A549 (cell line): Measurements from ENCODE around the gene TPSB2. TPM values are rescaled to one million over a fixed set of nuclear protein-coding genes. Genes with fewer than 3 reads are reported as not detected.

Source experiments
- ATAC-seq, 2 experiments: fragments of 200-7000 bp in 1 of 2; fragments of >200 bp in 1 of 2; cut with Nextera tagmentation in 1 of 2; cut with Tn5 transposase in 1 of 2; 3 replicates each; pipeline versions ENCODE4 v1.8.0 to v1.9.1; 2018 to 2020; ENCODE audit warnings: mild to moderate bottlenecking in 1 of 2, moderate library complexity in 1 of 2
- CTCF ChIA-PET: fragments of 300-600 bp; sonication (Branson Sonifier 250); formaldehyde crosslinking; extraction: SDS; loops from one replicate; lab custom pipeline; 2021; ENCODE audit warnings: antibody characterized with exemption, inconsistent platforms; lab: Yijun Ruan, JAX
- POLR2A ChIA-PET: fragments of 350-600 bp; formaldehyde crosslinking; extraction: SDS; loops from one replicate; lab custom pipeline; 2021; ENCODE audit warnings: antibody characterized with exemption, inconsistent platforms; lab: Yijun Ruan, JAX
- DNase-seq, 2 experiments: peaks; one replicate each; pipeline versions ENCODE4 v3.0.0 to v3.0.0-alpha.2; 2011 to 2016; ENCODE audit warnings: low read depth in 1 of 2, low spot score in 1 of 2
- FAIRE-seq: peaks from 2 replicates; lab custom pipeline; 2011; peaks lifted over from hg19 to GRCh38; lab: Jason Lieb, UNC
- H3K27ac ChIP-seq, 2 experiments: fragments of >200 bp; sonication (Bioruptor Twin); formaldehyde crosslinking; 3 replicates each; pipeline ENCODE4 v1.5.1; 2016 to 2017
- H3K4me1 ChIP-seq: fragments of >200 bp; sonication (Bioruptor Twin); formaldehyde crosslinking; 3 replicates; pipeline ENCODE4 v1.6.1; 2016
- H3K4me2 ChIP-seq: fragments of >200 bp; sonication (Bioruptor Twin); formaldehyde crosslinking; 3 replicates; pipeline ENCODE4 v1.6.1; 2016
- H3K4me3 ChIP-seq: fragments of >200 bp; sonication (Bioruptor Twin); formaldehyde crosslinking; 3 replicates; pipeline ENCODE4 v1.5.1; 2016
- H3K9me3 ChIP-seq: fragments of >200 bp; sonication (Bioruptor Twin); formaldehyde crosslinking; 3 replicates; pipeline ENCODE4 v1.6.1; 2016
- BCL3 ChIP-seq: fragments of >200 bp; sonication (Bioruptor Twin); formaldehyde crosslinking; IDR thresholded peaks from 3 replicates; pipeline ENCODE4 v1.6.1; 2016
- BHLHE40 ChIP-seq: IDR thresholded peaks from 2 replicates; pipeline ENCODE4 v1.6.1; 2012; ENCODE audit warnings: low read depth, low read length, inconsistent platforms
- CBX2 ChIP-seq: fragments of 200-600 bp; sonication (generic); IDR thresholded peaks from 2 replicates; pipeline ENCODE4 v1.6.1; 2016; ENCODE audit warnings: low read depth, mild to moderate bottlenecking, borderline replicate concordance
- CHD2 ChIP-seq: fragments of 150-350 bp; IDR thresholded peaks from 2 replicates; pipeline ENCODE4 v1.6.1; 2014; ENCODE audit warnings: low read length; ENCODE audit not compliant: partially characterized antibody
- CHD4 ChIP-seq: fragments of 200-600 bp; sonication (generic); IDR thresholded peaks from 2 replicates; pipeline ENCODE4 v1.6.1; 2016; ENCODE audit warnings: antibody characterized with exemption, mild to moderate bottlenecking, borderline replicate concordance
- EHF ChIP-seq: fragments of 250-450 bp; sonication (Bioruptor Pico); IDR thresholded peaks from 2 replicates; pipeline ENCODE4 v1.5.0; 2020; ENCODE audit warnings: mild to moderate bottlenecking
- FOSB ChIP-seq: fragments of 250-450 bp; sonication (Bioruptor Pico); IDR thresholded peaks from 2 replicates; pipeline ENCODE4 v1.5.0; 2020; ENCODE audit warnings: mild to moderate bottlenecking, moderate library complexity
- FOXS1 ChIP-seq: fragments of 250-450 bp; sonication (Bioruptor Pico); IDR thresholded peaks from 2 replicates; pipeline ENCODE4 v1.5.0; 2020; ENCODE audit warnings: mild to moderate bottlenecking, moderate library complexity
- GATA3 ChIP-seq: IDR thresholded peaks from 2 replicates; pipeline ENCODE4 v1.6.1; 2012; ENCODE audit warnings: borderline replicate concordance
- HDAC2 ChIP-seq: fragments of 200-600 bp; sonication (generic); IDR thresholded peaks from 2 replicates; pipeline ENCODE4 v1.6.1; 2016
- HES2 ChIP-seq: fragments of >200 bp; sonication (Bioruptor Twin); formaldehyde crosslinking; IDR thresholded peaks from 2 replicates; pipeline ENCODE4 v1.6.1; 2016
- HMGXB4 ChIP-seq: fragments of 250-450 bp; sonication (Bioruptor Pico); IDR thresholded peaks from 2 replicates; pipeline ENCODE4 v1.5.0; 2021; ENCODE audit warnings: mild to moderate bottlenecking, moderate library complexity, borderline replicate concordance
- HOXB13 ChIP-seq: fragments of 250-450 bp; sonication (Bioruptor Pico); IDR thresholded peaks from 2 replicates; pipeline ENCODE4 v1.5.0; 2020; ENCODE audit warnings: low read depth, mild to moderate bottlenecking, moderate library complexity
- JUN ChIP-seq, 2 experiments: fragments of >200 bp; sonication (Bioruptor Twin); formaldehyde crosslinking; IDR thresholded peaks; 2 replicates in 1 of 2; 3 replicates in 1 of 2; pipeline ENCODE4 v1.6.1; 2016 to 2017
- KDM5A ChIP-seq: fragments of 200-600 bp; sonication (generic); IDR thresholded peaks from 2 replicates; pipeline ENCODE4 v1.6.1; 2016; ENCODE audit warnings: antibody characterized with exemption, mild to moderate bottlenecking
- MAFK ChIP-seq: fragments of 450-650 bp; IDR thresholded peaks from 2 replicates; pipeline ENCODE4 v1.6.1; 2014; ENCODE audit not compliant: partially characterized antibody
- MAZ ChIP-seq: fragments of 150-350 bp; IDR thresholded peaks from 2 replicates; pipeline ENCODE4 v1.6.1; 2014; ENCODE audit warnings: antibody characterized with exemption, low read depth, low read length, borderline replicate concordance
- MYC ChIP-seq: IDR thresholded peaks from 2 replicates; pipeline ENCODE4 v1.6.1; 2012; ENCODE audit warnings: mild to moderate bottlenecking, inconsistent platforms, low read length, improper control_type of control experiment, borderline replicate concordance
- NR3C1 ChIP-seq: fragments of >200 bp; sonication (Bioruptor Twin); formaldehyde crosslinking; IDR thresholded peaks from 3 replicates; pipeline ENCODE4 v1.6.1; 2017
- RARB ChIP-seq: fragments of 250-450 bp; sonication (Bioruptor Pico); IDR thresholded peaks from 2 replicates; pipeline ENCODE4 v1.8.0; 2021; ENCODE audit warnings: mild to moderate bottlenecking, moderate library complexity
- RCOR1 ChIP-seq: fragments of 150-350 bp; IDR thresholded peaks from 2 replicates; pipeline ENCODE4 v1.6.1; 2014; ENCODE audit warnings: antibody characterized with exemption, low read length, low read depth
- REST ChIP-seq: fragments of 200-600 bp; sonication (generic); IDR thresholded peaks from 2 replicates; pipeline ENCODE4 v1.6.1; 2016; ENCODE audit warnings: antibody characterized with exemption, mild to moderate bottlenecking, moderate library complexity
- SMC3 ChIP-seq: fragments of >200 bp; sonication (Bioruptor Twin); formaldehyde crosslinking; IDR thresholded peaks from 3 replicates; pipeline ENCODE4 v1.6.1; 2018; ENCODE audit warnings: inconsistent platforms
- TFCP2L1 ChIP-seq: fragments of 250-450 bp; sonication (Bioruptor Pico); IDR thresholded peaks from 2 replicates; pipeline ENCODE4 v1.5.0; 2021; ENCODE audit warnings: mild to moderate bottlenecking
- TP53 ChIP-seq: fragments of 250-450 bp; sonication (Bioruptor Pico); IDR thresholded peaks from 2 replicates; pipeline ENCODE4 v1.5.0; 2021; ENCODE audit warnings: mild to moderate bottlenecking, moderate library complexity
- USF2 ChIP-seq: fragments of 450-650 bp; IDR thresholded peaks from 2 replicates; pipeline ENCODE4 v1.6.1; 2014; ENCODE audit warnings: antibody characterized with exemption
- ZFP36 ChIP-seq: fragments of 450-650 bp; IDR thresholded peaks from 2 replicates; pipeline ENCODE4 v1.6.1; 2014; ENCODE audit warnings: borderline replicate concordance; ENCODE audit not compliant: partially characterized antibody
- ZSCAN20 ChIP-seq: fragments of 250-450 bp; sonication (Bioruptor Pico); IDR thresholded peaks from 2 replicates; pipeline ENCODE4 v1.8.0; 2022; ENCODE audit warnings: mild to moderate bottlenecking, moderate library complexity
- WGBS: methylation state at CpG from one replicate; pipeline ENCODE4 v1.1.6; 2017; ENCODE audit errors: missing lambda C conversion rate; 5-methylcytosine and 5-hydroxymethylcytosine counted together
- polyA plus RNA-seq, 4 experiments: library from polyadenylated mRNA; depleted of rRNA in 3 of 4; stranded (reverse); fragments of >200 nt; fragmentation: RNase III in 1 of 4; extraction: RNeasy Plus Mini Kit Qiagen cat#74134 plus additional on column Dnase treatment in 1 of 4; gene quantifications; 2 replicates in 3 of 4; 3 replicates in 1 of 4; pipeline ENCODE4 v1.2.3, GENCODE V29; 2011 to 2017

Gene TPSB2
- polyA plus RNA-seq, 2 of the 4 experiments (the other 2 are of a cell fraction) = not detected

- Histone ChIP-seq H3K9me3 (no peaks in the 10 kb centered on the region), H3K4me1 (peaks cover 6% of the 10 kb centered on the region; the same call in 1 of the 3 replicates), H3K4me2 (no peak overlapping the region), H3K4me3 (no peak overlapping the region), H3K27ac (no peak overlapping the region)
- ATAC-seq (no peak), DNase-seq (no peak), FAIRE-seq (no peak)
- POLR2A ChIA-PET = no interaction called here
- TF ChIP-seq GATA3 (no peak), TP53 (CRISPR knock-in tag) (no peak), ZSCAN20 (CRISPR knock-in tag) (no peak), RARB (no peak), HOXB13 (CRISPR knock-in tag) (no peak), CHD2 (no peak), MYC (no peak), FOSB (CRISPR knock-in tag) (no peak), BHLHE40 (no peak), HDAC2 (no peak), NR3C1 (no peak), BCL3 (no peak), MAZ (no peak), TFCP2L1 (no peak), CBX2 (no peak), RCOR1 (no peak), EHF (CRISPR knock-in tag) (no peak)
- CTCF ChIA-PET = interaction anchor here (0.6 to 1.6 kb wide), 2 partner anchors 14 to 174 kb away, joined by 3 to 4 read pairs; no protein-coding TSS in a partner anchor
- 90% methylated on average over 17 of the region's 24 CpGs for WGBS
Measured at GRCh38 chr16:1218930-1219611, 10.9 kb downstream of the TPSB2 start.

GRCh38 chr16:1218061-1218929 is 11.7 kb downstream of the TPSB2 start:
- WGBS = 91% methylated on average over 34 of the region's 49 CpGs
- no peak for TF ChIP-seq BHLHE40
- no peak for TF ChIP-seq RCOR1
- no peak for TF ChIP-seq SMC3
- no peak for TF ChIP-seq ZSCAN20 (CRISPR knock-in tag)
- TF ChIP-seq CHD4 = no peak
- no peak for TF ChIP-seq KDM5A
- TF ChIP-seq HMGXB4 (CRISPR knock-in tag) = no peak
- no peak for TF ChIP-seq ZFP36
- TF ChIP-seq HES2 = no peak
- TF ChIP-seq MAFK = no peak
- no peak for TF ChIP-seq FOXS1 (CRISPR knock-in tag)
- TF ChIP-seq TFCP2L1 = no peak
- TF ChIP-seq GATA3 = no peak
- no peak for TF ChIP-seq USF2
- no peak for TF ChIP-seq RARB
- TF ChIP-seq REST = no peak
- no peak for TF ChIP-seq CBX2
- TF ChIP-seq FOSB (CRISPR knock-in tag) = no peak
- TF ChIP-seq JUN (IDR thresholded peaks at IDR 0.05) = no peak

More at GRCh38 chr16:1218061-1218929, 11.7 kb downstream of the TPSB2 start:
- POLR2A ChIA-PET = no interaction called here
- CTCF ChIA-PET = interaction anchor here (0.6 to 1.6 kb wide), 3 partner anchors 13 to 173 kb away, joined by 3 to 4 read pairs (median 4); no protein-coding TSS in a partner anchor
- ATAC-seq (no peak), FAIRE-seq (no peak), DNase-seq (no peak)
- H3K27ac ChIP-seq = no peak overlapping the region
- H3K4me3 ChIP-seq = no peak overlapping the region
- H3K4me2 ChIP-seq = no peak overlapping the region
- no peaks in the 10 kb centered on the region for H3K9me3 ChIP-seq
- peaks cover 6% of the 10 kb centered on the region; the same call in 1 of the 3 replicates for H3K4me1 ChIP-seq
